GM21619 (cell line): ENCODE data around the gene FBN1.
A peak's percentile ranks its signal among the peaks of the same experiment; 100 is the strongest.

ENCODE experiments used
- ATAC-seq: cut with Tn5 transposase; IDR thresholded peaks from one replicate; pipeline ENCODE4 v1.9.1; 2021; ENCODE audit not compliant: unreplicated experiment

The FBN1 gene

GRCh38 chr15:48522123-48522522, 123.4 kb downstream of the FBN1 start:
- ATAC-seq, result no peak

- no peak for ATAC-seq
Measured at GRCh38 chr15:48520376-48521155, 124.9 kb downstream of the FBN1 start.

GRCh38 chr15:48516121-48516520, 129.4 kb downstream of the FBN1 start:
- no peak for ATAC-seq

- ATAC-seq, result no peak
Measured at GRCh38 chr15:48515500-48515899, 130.0 kb downstream of the FBN1 start.

- ATAC-seq, result no peak
Measured at GRCh38 chr15:48514103-48514816, 131.2 kb downstream of the FBN1 start.

GRCh38 chr15:48510976-48511375, 134.5 kb downstream of the FBN1 start:
- ATAC-seq, result no peak

GRCh38 chr15:48507416-48508065, 138.0 kb downstream of the FBN1 start:
- ATAC-seq, result peak; percentile 88

GRCh38 chr15:48505067-48505466, 140.4 kb downstream of the FBN1 start:
- no peak for ATAC-seq

- ATAC-seq, result peak; percentile 61
Measured at GRCh38 chr15:48501208-48501607, 144.3 kb downstream of the FBN1 start.

GRCh38 chr15:48500595-48500994, 144.9 kb downstream of the FBN1 start:
- ATAC-seq, result no peak

GRCh38 chr15:48499978-48500377, 145.5 kb downstream of the FBN1 start:
- no peak for ATAC-seq

- no peak for ATAC-seq
Measured at GRCh38 chr15:48498828-48499227, 146.7 kb downstream of the FBN1 start.

- no peak for ATAC-seq
Measured at GRCh38 chr15:48494631-48495030, 150.9 kb downstream of the FBN1 start.

- no peak for ATAC-seq
Measured at GRCh38 chr15:48493763-48494225, 151.7 kb downstream of the FBN1 start.

GRCh38 chr15:48493084-48493762, 152.3 kb downstream of the FBN1 start:
- ATAC-seq, result no peak

GRCh38 chr15:48486228-48486627, 159.3 kb downstream of the FBN1 start:
- no peak for ATAC-seq

- no peak for ATAC-seq
Measured at GRCh38 chr15:48481802-48482201, 163.7 kb downstream of the FBN1 start.

GRCh38 chr15:48479751-48480150, 165.8 kb downstream of the FBN1 start:
- no peak for ATAC-seq

GRCh38 chr15:48478581-48478980, 166.9 kb downstream of the FBN1 start:
- no peak for ATAC-seq

- no peak for ATAC-seq
Measured at GRCh38 chr15:48477795-48478360, 167.6 kb downstream of the FBN1 start.
